Stimulated activated naive B cell treated with anti-CD40 and anti-IgM and Interleukin-4, amounts not matched to agents 10 μg/mL and 1 μg/mL and 100 μg/mL, for 72 hours (primary cell): ENCODE measurements around the gene SLC30A7.
A peak's percentile ranks its signal among the peaks of the same experiment; 100 is the strongest.
"Not testable (repeated sequence)": the region's sequence is repeated elsewhere in the genome, so short reads cannot be mapped to it uniquely, and the experiment has no call there.

Source experiments
- ATAC-seq, 2 donors: fragments of 150-1000 bp; cut with Tn5 transposase; replicated peaks; 2 replicates each; pipeline ENCODE4 v1.10.0; 2021; ENCODE audit warnings: moderate library complexity in 1 of 2
- DNase-seq: peaks from one replicate; pipeline ENCODE4 v3.0.0; 2021
- H3K27ac Mint-ChIP-seq: one replicate; pipeline ENCODE4 v1.8.0; 2022; ENCODE audit warnings: mild to moderate bottlenecking, mixed read lengths
- H3K27me3 Mint-ChIP-seq, 2 donors: one replicate each; pipeline ENCODE4 v1.8.0; 2022; ENCODE audit warnings: mixed read lengths in 2 of 2
- H3K36me3 Mint-ChIP-seq, 2 donors: one replicate each; pipeline ENCODE4 v1.8.0; 2022; ENCODE audit warnings: mixed read lengths in 2 of 2, mild to moderate bottlenecking in 1 of 2
- H3K4me1 Mint-ChIP-seq, 2 donors: one replicate each; pipeline ENCODE4 v1.8.0; 2022; ENCODE audit warnings: mixed read lengths in 2 of 2, mild to moderate bottlenecking in 1 of 2
- H3K4me3 Mint-ChIP-seq, 2 donors: one replicate each; pipeline ENCODE4 v1.8.0; 2022; ENCODE audit warnings: mild to moderate bottlenecking in 2 of 2, mixed read lengths in 2 of 2, moderate library complexity in 1 of 2
- H3K9me3 Mint-ChIP-seq, 2 donors: one replicate each; pipeline ENCODE4 v1.8.0; 2022; ENCODE audit warnings: mixed read lengths in 2 of 2, mild to moderate bottlenecking in 1 of 2

SLC30A7 gene

DNA sequence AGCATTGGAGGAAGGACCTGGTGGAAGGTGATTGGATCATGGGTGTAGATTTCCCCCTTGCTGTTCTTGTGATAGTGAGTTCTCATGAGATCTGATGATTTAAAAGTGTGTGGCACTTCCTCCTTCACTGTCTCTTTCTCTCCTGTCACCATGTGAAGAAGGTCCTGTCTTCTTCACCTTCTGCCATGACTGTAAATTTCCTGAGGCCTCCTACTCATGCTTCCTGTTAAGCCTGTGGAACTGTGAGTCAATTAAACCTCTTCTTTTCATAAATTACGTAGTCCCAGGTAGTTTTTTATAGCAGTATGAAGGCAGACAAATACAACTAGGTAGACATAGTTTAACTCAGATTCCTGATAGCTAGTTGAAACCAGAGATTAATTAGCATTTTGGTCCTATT is 57.1 kb downstream of the SLC30A7 start:
- Mint-ChIP-seq H3K4me1 (peaks cover 32 to 40% of the 10 kb centered on the region in 2 donors), H3K36me3 (peaks cover 39 to 52% of the 10 kb centered on the region in 2 donors), H3K9me3 (peaks cover 14% of the 10 kb centered on the region in 2 donors)
- H3K4me3 Mint-ChIP-seq, ATAC-seq, H3K27ac Mint-ChIP-seq, H3K27me3 Mint-ChIP-seq, DNase-seq: not testable (repeated sequence)

DNA sequence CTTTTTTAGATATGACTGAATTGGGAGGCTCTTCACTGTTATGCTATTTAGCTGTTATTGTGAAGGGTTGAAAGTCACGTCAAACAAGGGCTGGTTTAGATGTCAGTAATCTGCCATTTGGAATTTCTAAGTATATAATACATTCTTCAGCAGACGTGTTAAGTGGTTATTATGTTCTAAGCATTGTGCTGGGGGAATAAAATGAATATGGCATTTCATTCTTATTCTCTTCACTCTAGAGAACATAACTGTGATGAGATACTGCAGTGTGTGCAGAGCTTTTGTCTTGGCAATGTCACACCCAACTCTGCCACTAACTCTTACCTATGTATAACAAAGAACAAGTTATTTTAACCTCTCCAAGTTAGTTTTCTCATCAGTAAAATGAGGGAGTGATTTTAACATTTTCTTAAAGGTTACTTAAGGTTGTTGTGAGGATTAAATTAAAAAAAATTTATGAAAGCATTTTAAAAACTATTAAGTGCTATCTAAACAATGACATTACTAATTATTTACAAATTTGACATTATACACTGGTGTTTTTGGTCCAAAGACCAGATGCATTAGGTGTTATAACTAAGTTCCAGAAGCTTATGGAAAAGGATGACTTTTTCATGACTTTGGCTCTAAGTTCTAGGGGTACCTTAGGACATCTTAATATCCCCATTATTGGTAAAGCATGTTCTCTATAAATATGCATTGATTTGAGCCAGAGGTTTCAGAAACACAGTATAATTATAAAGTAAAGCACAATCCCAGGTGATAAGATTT is 58.3 kb downstream of the SLC30A7 start:
- no peak for ATAC-seq
- peaks cover 28 to 49% of the 10 kb centered on the region in 2 donors for H3K36me3 Mint-ChIP-seq
- H3K27me3 Mint-ChIP-seq: no peaks in the 10 kb centered on the region
- no peak overlapping the region for H3K4me3 Mint-ChIP-seq
- DNase-seq: no peak
- peaks cover 25 to 30% of the 10 kb centered on the region in 2 donors for H3K4me1 Mint-ChIP-seq
- peaks cover 7 to 8% of the 10 kb centered on the region in 2 donors for H3K9me3 Mint-ChIP-seq
- no peak overlapping the region for H3K27ac Mint-ChIP-seq

DNA sequence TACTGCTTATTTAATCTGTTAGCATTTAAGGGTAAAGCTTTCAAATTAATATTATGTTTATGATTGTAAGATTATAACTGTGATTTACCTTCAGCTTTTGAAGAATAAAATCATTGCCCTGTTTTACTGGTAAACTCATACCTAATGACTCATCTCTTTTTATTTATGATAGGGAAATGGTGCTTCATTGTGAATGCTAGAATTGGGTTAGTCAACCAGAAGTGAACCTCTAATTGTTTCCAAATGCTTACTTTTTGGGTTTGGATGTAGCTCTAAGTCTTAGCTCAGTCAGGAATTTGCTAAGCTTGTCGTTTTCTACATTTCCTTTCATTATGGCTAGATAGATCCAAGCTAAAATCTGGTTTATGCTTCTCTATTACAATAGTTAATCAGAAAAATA is 59.4 kb downstream of the SLC30A7 start:
- H3K4me1 Mint-ChIP-seq: peaks cover 17 to 18% of the 10 kb centered on the region in 2 donors
- H3K4me3 Mint-ChIP-seq: no peak overlapping the region
- ATAC-seq: no peak
- no peak for DNase-seq
- peaks cover 27 to 44% of the 10 kb centered on the region in 2 donors for H3K36me3 Mint-ChIP-seq
- H3K9me3 Mint-ChIP-seq: peaks cover 7 to 8% of the 10 kb centered on the region in 2 donors
- no peak overlapping the region for H3K27ac Mint-ChIP-seq
- H3K27me3 Mint-ChIP-seq: no peaks in the 10 kb centered on the region

DNA sequence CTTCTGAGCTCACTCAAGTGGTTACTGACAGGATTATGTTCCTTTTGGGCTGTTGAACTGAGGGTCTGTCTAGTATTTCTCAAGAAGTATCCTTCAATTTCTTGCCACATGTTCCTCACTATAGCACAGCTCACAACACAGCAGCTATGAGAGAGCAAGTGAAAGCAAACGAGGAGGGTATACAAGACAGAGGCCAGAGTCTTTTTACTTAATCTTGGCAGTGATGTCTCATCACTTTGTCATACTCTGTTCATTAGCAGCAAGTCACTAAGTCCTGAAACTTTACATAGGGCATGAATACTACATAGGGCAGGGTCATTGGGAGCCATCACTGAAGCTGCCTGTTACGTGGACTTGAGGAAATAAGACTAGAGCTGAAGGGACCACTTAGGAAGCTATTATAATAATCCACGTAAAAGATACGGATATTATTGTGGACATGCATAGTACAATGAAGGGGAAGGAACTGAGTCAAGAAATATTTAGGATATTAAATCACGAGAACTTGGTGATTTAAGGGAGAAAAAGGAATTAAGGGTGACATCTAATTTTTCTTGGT is 63.7 kb downstream of the SLC30A7 start:
- Mint-ChIP-seq H3K4me1 (peaks cover 14 to 19% of the 10 kb centered on the region in 2 donors), H3K36me3 (peaks cover 25 to 44% of the 10 kb centered on the region in 2 donors)
- ATAC-seq: no peak

DNA sequence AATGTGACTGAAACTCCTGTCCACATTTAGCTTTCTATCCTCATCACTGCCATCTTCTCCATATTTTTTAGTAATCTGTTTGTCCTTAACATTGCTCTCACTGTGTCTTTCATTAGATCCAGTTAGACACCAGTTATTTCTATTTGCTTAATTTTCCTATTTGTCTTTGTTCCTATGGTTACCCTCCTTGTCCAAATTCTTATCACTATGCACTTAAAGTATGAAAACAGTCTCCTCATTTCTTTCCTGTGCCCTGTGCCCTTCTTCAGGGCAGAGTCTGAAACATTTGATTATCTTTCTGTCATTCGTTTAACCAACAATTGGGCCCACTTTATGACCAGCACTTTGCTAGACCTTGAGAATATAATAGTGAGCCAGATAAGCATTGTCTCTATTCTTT is 64.2 kb downstream of the SLC30A7 start:
- Mint-ChIP-seq H3K4me3 (no peak overlapping the region), H3K27ac (no peak overlapping the region), H3K36me3 (peaks cover 27 to 46% of the 10 kb centered on the region in 2 donors), H3K4me1 (peaks cover 14 to 19% of the 10 kb centered on the region in 2 donors), H3K9me3 (peaks cover 0 to 5% of the 10 kb centered on the region in 2 donors), H3K27me3 (no peaks in the 10 kb centered on the region)
- no peak for ATAC-seq
- no peak for DNase-seq

More for the DNA sequence above, 63.7 kb downstream of the SLC30A7 start:
- no peaks in the 10 kb centered on the region for H3K27me3 Mint-ChIP-seq
- H3K4me3 Mint-ChIP-seq: no peak overlapping the region
- no peak overlapping the region for H3K27ac Mint-ChIP-seq
- peaks cover 0 to 5% of the 10 kb centered on the region in 2 donors for H3K9me3 Mint-ChIP-seq
- no peak for DNase-seq

DNA sequence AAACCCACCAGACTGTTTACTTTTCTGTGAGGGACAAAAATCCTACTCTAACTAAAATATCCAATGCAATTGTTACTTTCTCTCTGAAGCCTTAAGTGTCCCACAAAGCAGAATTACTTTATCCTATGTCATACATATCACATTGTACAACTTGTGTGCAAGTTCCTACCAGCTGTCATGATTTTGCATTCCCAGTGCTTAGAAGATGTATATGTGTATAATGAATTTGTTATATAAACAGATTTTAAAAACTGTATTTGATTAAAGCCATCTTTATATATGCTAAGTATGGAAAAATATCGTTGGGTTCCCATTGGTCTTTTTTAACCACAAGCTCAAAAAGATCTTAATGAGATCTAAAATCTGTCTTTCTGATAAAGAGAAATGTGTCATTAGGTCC is 72.7 kb downstream of the SLC30A7 start:
- DNase-seq (no peak), ATAC-seq (no peak)
- Mint-ChIP-seq H3K36me3 (peaks cover 21 to 39% of the 10 kb centered on the region in 2 donors), H3K9me3 (no peaks in the 10 kb centered on the region), H3K27me3 (no peaks in the 10 kb centered on the region), H3K27ac (no peak overlapping the region), H3K4me3 (no peak overlapping the region), H3K4me1 (peaks cover 16 to 21% of the 10 kb centered on the region in 2 donors)

DNA sequence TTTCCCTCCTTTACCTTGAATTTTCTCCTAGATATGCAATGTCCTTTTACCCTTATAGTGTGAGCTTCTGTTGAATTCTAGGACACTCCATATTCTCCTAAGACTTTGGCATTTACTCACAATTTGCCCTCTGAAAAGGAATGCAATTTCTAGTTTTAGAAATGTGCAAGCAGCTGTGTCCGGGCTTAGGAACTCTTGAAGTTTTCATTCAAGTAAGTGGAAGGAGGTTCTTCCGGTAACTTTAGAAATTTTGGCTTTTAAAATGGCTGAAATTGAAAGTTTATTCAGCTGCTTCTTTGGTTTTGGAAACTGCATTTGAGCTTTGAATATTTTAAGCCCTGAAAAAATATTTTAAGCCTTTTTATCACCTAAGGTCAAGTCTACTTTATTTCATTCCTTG is 73.4 kb downstream of the SLC30A7 start:
- no peaks in the 10 kb centered on the region for H3K27me3 Mint-ChIP-seq
- peaks cover 17 to 42% of the 10 kb centered on the region in 2 donors for H3K36me3 Mint-ChIP-seq
- no peaks in the 10 kb centered on the region for H3K9me3 Mint-ChIP-seq
- no peak overlapping the region for H3K27ac Mint-ChIP-seq
- ATAC-seq (no peak), DNase-seq (no peak)
- peaks cover 14 to 18% of the 10 kb centered on the region in 2 donors for H3K4me1 Mint-ChIP-seq
- no peak overlapping the region for H3K4me3 Mint-ChIP-seq

DNA sequence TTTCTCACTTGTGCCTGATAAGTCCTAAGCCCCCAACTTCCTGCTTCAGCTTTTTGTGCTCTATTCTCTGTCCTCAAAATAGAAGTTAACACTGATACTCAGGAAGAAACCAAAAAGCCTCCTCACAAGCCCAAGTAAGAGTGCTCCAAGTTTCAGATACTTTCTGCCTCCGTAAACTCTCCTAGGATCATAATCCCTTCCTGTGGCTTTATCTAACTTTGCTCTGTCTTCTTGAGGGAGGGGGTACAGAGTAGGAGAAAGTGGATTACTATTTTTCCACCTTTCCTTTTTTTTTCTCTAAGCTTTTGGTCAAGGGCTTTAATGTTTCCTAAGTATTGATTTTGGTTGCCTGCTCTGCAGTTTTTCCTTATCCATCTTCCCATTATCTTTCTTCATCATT is 75.1 kb downstream of the SLC30A7 start:
- H3K36me3 Mint-ChIP-seq: peaks cover 17 to 47% of the 10 kb centered on the region in 2 donors
- no peaks in the 10 kb centered on the region for H3K9me3 Mint-ChIP-seq
- peaks cover 13 to 18% of the 10 kb centered on the region in 2 donors for H3K4me1 Mint-ChIP-seq
- no peaks in the 10 kb centered on the region for H3K27me3 Mint-ChIP-seq
- DNase-seq: no peak
- no peak for ATAC-seq
- H3K27ac Mint-ChIP-seq: no peak overlapping the region
- H3K4me3 Mint-ChIP-seq: no peak overlapping the region

DNA sequence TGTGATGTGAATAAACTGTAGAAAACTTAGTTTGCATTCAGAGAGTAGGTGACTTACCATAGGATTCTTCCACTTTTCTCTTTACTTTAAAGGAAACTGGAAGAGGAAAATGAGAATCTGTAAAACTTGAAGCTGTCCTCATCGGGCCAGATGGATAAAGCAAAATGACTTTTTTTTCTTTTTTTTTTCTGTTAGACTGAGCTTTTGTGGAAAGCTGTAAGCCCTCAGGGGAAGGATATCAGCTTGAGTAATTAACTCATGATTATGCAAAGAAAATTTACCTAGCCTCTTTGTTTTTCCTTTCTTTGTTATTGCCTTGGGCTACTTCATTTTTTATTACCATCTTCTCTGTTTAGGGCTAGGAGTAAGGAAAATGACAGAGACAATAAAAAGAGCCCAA is 76.3 kb downstream of the SLC30A7 start:
- peaks cover 21 to 47% of the 10 kb centered on the region in 2 donors for H3K36me3 Mint-ChIP-seq
- no peak overlapping the region for H3K4me3 Mint-ChIP-seq
- H3K27ac Mint-ChIP-seq: no peak overlapping the region
- DNase-seq (no peak), ATAC-seq (no peak)
- H3K4me1 Mint-ChIP-seq: peaks cover 13 to 18% of the 10 kb centered on the region in 2 donors
- H3K27me3 Mint-ChIP-seq: no peaks in the 10 kb centered on the region
- H3K9me3 Mint-ChIP-seq: no peaks in the 10 kb centered on the region

DNA sequence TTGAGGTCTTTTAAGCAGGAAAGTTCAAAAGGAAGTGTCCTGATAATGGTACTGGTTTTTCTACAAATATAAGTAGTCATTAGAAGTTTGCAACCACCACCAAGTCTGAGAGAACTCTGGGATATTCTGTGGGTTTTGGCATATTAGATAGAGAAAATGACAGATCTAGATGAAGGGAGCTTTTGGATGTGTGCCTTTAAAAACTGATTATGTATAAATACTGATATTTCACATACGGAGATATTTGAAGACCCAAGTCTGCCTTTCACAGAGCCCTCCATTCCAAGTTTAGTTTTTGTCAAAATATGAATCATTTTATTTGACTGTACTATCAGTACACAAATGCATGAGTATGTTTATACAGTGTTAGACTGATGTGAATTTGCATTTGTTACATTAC is 81.0 kb downstream of the SLC30A7 start:
- Mint-ChIP-seq H3K36me3 (peaks cover 22 to 49% of the 10 kb centered on the region in 2 donors), H3K27ac (no peak overlapping the region), H3K9me3 (no peaks in the 10 kb centered on the region), H3K27me3 (no peaks in the 10 kb centered on the region), H3K4me3 (no peak overlapping the region), H3K4me1 (peaks cover 7 to 9% of the 10 kb centered on the region in 2 donors)
- DNase-seq: no peak
- ATAC-seq: no peak

DNA sequence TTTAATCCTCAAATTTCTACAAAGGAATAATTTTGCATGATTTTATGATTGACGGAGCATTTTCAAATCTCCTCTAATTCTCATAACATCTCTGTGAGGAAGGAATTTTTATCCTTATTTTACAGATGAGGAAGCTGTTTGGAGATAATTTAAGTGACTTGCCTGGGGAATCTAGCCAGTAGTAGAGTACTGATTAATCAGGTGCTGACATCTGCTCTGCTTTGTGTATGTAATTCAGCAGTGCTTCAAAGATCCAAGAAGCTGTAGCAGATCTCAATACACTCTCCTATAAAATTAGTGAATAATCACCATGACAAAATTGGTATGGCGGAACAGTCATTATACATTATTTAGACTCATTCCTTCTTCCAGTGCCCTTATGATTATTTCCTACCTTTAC is 83.7 kb downstream of the SLC30A7 start:
- H3K36me3 Mint-ChIP-seq: peaks cover 23 to 54% of the 10 kb centered on the region in 2 donors
- H3K27ac Mint-ChIP-seq: no peak overlapping the region
- ATAC-seq: peak in 1 of 2 donors; percentile 27
- no peaks in the 10 kb centered on the region for H3K9me3 Mint-ChIP-seq
- H3K4me1 Mint-ChIP-seq: peaks cover 3 to 6% of the 10 kb centered on the region in 2 donors
- H3K4me3 Mint-ChIP-seq: no peak overlapping the region
- no peaks in the 10 kb centered on the region for H3K27me3 Mint-ChIP-seq
- DNase-seq: no peak

DNA sequence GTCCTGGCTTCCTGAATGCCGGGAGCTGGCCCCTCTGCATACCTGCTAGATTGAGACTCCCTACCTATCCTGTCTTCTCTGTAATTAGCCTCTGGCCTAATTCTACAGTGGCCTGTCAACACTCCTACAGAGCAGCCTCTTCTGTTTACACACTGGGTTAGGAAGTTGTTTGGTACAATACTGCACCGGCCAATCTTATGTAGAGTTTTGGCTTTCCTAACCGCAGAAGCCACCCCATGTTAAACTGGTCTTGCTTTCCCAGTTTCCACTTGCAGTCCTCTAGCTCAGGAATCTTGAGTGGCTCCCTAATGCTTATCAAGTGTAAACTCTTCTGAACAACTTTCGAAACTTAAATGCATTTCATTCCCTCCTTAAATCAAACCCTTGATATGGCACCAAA is 86.9 kb downstream of the SLC30A7 start:
- Mint-ChIP-seq H3K9me3 (no peaks in the 10 kb centered on the region), H3K27me3 (no peaks in the 10 kb centered on the region), H3K36me3 (peaks cover 31 to 63% of the 10 kb centered on the region in 2 donors), H3K4me1 (peaks cover 3 to 12% of the 10 kb centered on the region in 2 donors), H3K4me3 (no peak overlapping the region), H3K27ac (no peak overlapping the region)
- DNase-seq (no peak), ATAC-seq (no peak)

DNA sequence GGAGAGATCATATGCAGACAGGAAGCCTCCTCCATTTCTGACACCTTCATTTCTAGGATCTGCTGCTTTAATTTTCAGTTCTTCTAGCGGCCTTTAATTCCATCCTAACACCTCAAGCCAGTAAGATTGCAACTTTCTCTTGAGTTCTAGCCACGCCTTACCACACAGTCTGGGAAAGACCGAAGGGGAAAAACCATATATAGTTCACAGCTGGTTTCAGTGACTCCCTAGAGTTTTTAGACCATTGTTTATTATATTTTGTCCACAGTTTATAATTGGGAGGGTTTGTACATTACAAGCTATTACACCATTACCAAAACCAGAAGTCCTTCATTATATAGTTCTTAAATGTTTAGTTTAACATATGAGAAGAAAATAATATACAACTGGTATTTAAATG is 92.2 kb downstream of the SLC30A7 start:
- H3K36me3 Mint-ChIP-seq: peaks cover 55 to 60% of the 10 kb centered on the region in 2 donors
- no peaks in the 10 kb centered on the region for H3K9me3 Mint-ChIP-seq
- no peak for ATAC-seq
- H3K4me3 Mint-ChIP-seq: no peak overlapping the region
- no peak overlapping the region for H3K27ac Mint-ChIP-seq
- no peak for DNase-seq
- no peaks in the 10 kb centered on the region for H3K27me3 Mint-ChIP-seq
- peaks cover 2 to 11% of the 10 kb centered on the region in 2 donors for H3K4me1 Mint-ChIP-seq

DNA sequence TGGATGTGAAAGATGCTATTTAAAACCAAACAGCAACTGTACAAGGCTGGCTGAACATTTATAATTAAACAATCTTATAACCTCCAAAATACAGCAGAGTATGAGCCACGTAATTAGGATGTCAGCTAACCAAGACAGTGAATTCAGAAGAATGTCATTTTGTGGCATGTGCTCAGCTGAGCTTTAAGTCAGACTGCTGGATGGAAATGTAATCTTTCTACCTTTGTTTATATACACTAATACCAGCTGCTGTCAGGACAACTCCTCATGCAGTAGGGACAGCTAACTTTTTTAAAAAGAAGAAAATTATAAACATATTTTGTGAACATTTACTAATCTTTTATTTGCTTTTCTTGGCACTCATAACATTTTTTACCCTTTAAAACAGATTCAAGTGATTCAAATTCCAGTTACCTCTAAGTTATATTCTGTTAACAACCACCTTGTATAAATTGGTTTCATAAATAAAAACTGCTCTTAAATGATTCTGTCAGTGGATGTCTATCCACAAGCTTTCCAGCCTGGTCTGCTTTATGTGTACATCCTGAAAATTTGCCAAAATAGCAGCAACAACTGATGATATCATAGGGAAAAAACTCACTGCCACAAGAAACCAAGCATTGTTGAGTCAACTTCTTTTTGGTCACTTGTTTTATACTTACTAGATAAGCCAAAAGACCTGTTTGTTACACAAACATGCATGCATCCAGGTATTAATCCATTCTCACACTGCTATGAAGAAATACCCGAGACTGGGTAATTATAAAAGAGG is 93.6 kb downstream of the SLC30A7 start:
- Mint-ChIP-seq H3K4me3 (no peak overlapping the region), H3K36me3 (peaks cover 51 to 52% of the 10 kb centered on the region in 2 donors), H3K27me3 (no peaks in the 10 kb centered on the region), H3K9me3 (no peaks in the 10 kb centered on the region), H3K4me1 (peaks cover 2 to 11% of the 10 kb centered on the region in 2 donors), H3K27ac (no peak overlapping the region)
- no peak for ATAC-seq
- DNase-seq: no peak
